NCI-H2107 treated with DMSO at 0.1 percent for 48 hours (cell line): ENCODE results near the gene MAP4K4.
"Not testable (repeated sequence)": the region's sequence is repeated elsewhere in the genome, so short reads cannot be mapped to it uniquely, and the experiment has no call there.

ENCODE experiments used
- DNase-seq: peaks from one replicate; lab custom pipeline; 2025; ENCODE audit not compliant: unreplicated experiment; lab: John Stamatoyannopoulos, UW

MAP4K4 gene

GRCh38 chr2:101766337-101766736 is 68.8 kb downstream of the MAP4K4 start:
- no peak for DNase-seq

GRCh38 chr2:101766871-101767739 is 69.6 kb downstream of the MAP4K4 start:
- no peak for DNase-seq

DNA sequence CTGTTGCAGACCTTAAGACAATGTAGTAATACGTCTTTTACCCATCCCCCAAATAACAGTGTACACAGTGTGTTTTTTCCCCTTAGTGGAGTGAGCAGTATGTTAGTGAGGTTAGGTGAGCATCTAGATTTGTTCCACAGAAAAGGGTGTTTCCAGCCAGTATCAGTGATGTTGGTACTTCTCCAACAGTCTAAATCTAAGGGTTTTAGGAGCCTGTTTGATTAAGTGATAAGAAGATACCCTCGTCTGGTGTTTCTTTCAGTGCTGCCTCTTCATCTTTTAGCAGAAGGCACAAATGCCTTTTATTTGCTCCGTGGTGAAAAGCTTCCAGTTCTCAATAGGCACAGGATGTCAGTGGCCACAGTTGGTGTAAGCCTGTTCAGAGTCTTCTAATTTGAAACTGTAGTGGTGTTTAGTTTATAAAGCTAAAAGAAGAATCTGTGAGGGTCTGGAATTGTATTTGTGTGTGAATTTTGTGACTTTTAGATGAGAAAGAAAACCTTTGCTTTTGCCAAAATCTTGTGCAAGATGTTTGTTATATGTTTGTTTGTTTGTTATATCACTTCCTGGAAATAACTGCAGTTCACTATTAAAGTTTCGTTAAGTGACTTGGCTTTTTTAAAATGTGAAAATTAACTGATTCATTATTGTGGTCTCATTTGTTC is 71.2 kb downstream of the MAP4K4 start:
- no peak for DNase-seq

DNA sequence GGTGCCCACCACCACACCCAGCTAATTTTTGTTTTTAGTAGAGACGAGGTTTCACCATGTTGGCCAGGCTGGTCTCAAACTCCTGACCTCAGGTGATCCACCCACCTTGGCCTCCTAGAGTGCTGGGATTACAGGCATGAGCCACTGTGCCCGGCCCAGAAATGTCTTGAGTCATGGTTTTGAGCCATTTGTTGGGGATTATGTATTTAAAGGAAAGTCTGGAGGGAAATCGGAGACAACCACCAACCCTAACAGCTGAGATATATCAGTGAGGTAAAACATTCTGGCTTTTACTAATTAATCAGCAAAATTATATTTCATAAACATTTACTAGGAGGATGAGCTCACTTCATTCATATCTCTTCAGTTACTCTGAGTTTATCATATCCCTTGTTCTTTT is 72.2 kb downstream of the MAP4K4 start:
- not testable (repeated sequence) for DNase-seq

DNA sequence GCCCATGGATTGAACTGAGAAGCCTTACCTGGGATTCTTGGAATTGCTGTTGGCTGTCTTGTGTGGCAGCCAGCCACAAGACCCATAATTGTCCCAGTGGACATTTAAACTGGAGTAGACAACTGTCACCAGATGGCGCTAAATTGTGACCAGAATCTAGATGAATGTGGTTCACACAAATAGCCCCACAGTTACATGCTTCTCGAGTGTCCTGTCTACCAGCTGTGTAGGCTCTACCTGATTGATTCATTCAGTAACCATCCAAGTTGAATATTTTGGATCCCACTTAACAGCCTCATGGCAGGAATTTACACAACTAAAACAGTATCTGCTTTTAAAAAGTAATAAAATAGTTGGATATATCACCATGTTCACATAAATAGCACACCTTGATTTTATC is 73.2 kb downstream of the MAP4K4 start:
- DNase-seq: peak; percentile 45

- DNase-seq: no peak
These were observed 73.9 kb downstream of the MAP4K4 start for GRCh38 chr2:101771227-101771902.

- no peak for DNase-seq
These were observed 74.4 kb downstream of the MAP4K4 start for GRCh38 chr2:101771910-101772321.

- DNase-seq: no peak
These were observed 75.6 kb downstream of the MAP4K4 start for GRCh38 chr2:101773137-101773536.

- not testable (repeated sequence) for DNase-seq
These were observed 76.5 kb downstream of the MAP4K4 start for GRCh38 chr2:101773961-101774360.

DNA sequence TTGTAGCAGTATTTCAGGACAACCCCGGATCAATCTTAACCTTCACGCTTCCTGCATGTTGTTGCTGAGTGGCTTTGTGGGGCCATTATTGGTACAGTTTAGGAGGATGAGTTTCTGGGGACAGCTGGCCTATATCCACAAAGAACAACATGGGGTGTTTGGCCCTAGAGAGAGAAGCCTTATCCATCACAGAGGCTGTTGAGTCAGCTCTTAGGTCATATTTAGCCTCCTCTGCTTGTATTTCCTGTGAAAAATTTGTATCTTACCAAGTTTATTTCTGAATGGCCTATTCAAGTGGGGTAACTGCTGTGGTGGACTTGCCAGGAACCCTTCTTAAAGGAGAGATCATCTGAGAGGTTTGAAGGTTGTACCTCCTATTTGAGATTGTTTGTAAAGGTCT is 77.6 kb downstream of the MAP4K4 start:
- DNase-seq: no peak

GRCh38 chr2:101775636-101776035 is 78.1 kb downstream of the MAP4K4 start:
- DNase-seq: no peak

DNA sequence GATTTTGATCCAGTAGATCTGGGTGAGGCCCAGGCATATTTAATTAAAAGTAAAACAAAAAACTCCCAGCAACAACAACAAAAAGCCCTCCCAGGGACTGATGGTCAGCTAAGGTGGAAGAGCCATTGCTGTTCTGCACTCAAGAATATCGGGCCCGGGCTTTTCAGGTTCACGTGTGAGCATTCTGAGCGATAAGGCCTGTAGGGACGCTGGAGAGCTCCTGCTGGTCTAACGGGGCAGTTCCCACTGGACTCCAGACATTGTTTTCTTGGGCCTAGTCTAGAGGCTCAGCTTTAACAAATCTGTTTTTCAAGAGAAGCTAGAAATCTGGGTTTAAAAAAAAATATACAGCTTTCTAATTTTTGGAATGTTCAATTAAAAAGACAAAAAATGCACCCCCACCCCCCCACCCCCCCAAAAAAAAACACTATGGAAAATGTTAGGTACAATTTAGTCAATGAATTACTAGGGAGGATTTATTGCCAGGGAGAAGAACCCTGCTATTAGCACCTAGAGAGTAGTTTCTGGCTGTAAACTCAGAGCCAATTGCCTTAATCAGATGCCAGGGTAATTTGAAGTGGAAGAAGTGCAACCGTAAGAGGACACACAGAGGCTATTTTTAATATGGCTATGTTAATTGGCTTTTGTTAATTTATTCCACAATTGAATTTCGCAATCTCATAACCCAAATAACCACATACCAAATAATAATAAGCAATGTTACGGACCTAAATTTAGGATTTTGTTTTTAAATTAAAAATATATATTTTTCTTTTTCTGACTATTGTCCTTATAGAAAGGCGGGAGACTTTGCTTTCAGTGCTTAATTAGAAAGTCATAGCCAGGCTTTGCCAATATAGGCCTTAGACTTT is 78.9 kb downstream of the MAP4K4 start:
- no peak for DNase-seq

GRCh38 chr2:101777337-101777736 is 79.8 kb downstream of the MAP4K4 start:
- DNase-seq: no peak

DNA sequence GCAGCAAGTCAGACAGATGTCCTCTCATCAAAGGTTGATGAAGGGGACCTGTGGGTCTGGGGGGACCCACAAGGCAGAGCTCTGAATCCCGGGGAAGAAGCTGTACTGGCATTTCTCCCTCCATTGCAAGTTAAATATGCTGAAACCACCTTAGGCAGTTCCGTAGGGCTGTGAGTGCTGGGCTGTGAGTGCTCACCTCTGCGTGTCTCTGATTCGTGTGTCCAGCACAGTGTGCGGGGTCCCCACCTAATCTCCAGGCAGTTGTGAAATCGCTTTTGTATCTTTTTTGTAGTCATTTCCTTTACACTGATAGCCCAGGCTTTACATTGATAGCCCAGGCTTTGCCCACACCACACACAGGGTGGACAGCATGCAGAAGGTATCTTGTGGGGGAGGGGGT is 80.6 kb downstream of the MAP4K4 start:
- no peak for DNase-seq

DNA sequence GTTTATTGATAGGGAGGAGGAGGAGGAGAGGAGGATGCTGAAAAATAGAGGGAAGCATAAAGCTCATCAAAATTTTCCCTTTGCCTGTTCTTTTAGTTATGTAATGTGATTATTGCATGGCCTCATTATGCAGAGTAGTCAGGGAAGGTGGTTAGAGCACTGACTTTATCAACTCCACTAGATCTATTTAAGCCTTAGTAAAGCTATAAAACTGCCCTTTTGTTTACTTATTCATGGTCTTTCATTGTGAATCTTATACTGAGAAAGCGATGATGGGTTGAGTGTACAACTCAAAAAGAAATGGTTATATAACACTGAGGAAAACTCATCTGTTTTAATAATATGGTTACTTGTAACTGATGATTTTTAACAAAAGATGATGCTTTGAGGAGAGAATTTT is 81.7 kb downstream of the MAP4K4 start:
- DNase-seq: no peak

GRCh38 chr2:101779656-101780055 is 82.1 kb downstream of the MAP4K4 start:
- no peak for DNase-seq

DNA sequence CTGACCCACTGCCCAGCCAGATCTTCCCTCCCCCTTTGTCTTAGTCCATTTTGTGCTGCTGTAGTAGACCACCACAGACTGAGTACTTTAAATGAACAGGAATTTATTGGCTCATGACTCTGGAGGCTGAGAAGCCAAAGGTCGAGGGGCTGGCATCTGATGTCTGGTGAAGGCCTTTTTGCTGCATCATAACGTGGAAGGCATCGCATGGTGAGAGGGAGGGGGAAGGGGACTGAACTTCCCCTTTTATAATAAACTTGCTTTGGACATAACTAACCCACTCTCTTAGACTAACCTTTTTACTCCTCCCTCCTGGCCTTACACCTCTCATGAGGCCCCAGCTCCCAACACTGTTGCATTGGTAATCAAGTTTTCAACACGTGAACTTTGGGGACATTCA is 83.8 kb downstream of the MAP4K4 start:
- no peak for DNase-seq

- DNase-seq: no peak
These were observed 84.4 kb downstream of the MAP4K4 start for GRCh38 chr2:101781791-101782426.

- DNase-seq: no peak
These were observed 84.9 kb downstream of the MAP4K4 start for GRCh38 chr2:101782427-101782792.

DNA sequence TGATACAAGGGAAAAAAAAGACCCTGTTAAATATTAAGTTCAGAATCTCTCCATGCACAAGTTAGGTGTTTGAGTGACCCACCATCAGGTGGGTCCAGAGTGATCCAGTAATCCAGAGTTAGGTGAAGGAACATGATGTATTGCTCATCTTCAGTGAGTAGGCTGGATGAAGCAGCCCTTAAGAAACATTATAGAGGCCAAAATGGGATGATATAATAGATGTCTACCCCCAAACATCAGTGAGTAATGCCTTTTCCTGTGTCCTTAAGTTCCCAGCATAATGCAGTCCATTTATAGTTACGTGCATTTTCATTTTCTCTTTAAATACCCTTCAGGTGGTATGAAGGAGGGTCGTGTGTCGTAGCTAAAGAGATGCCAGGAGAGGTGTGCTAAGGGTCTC is 89.6 kb downstream of the MAP4K4 start:
- no peak for DNase-seq

DNA sequence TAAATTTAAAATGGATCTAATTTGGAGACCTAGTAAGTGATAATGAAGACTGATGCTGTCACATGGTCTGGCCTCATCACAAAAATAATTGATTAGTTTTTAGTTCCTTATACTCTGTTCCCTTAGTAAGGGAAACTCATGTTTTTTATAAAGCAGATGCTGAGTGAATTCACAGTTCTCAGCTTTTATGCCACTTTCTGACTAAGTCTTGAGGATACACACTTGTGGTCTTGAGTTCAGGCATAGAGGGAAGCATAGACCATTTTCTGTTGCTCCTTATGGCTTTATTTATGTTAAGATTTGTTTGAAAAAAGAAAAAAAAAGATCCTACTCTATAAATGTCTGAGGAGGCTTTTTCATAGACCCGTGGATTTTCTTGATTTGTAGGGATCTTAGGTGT is 91.1 kb downstream of the MAP4K4 start:
- DNase-seq: no peak
